ENCODE measurements around the gene FAM168A.

DNA sequence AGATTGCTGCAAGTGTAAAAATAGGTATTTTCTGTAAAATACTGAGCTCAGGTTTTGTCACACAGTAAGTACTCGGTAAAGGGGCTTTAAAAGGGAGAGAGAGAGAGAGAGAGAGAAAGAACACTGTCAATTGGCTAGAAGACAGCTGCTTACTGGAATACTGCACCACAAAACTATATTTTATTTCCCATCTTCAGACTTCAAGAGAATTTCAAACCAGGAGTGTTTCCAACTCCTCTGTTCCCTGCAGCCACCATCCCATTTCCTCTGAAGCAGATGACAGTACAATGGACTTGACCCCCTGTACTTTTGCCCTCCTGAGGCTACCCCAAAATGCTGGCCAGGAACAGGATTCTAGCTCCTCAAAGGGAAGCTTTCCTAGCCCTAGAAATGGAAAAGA lies 132.0 kb downstream of the FAM168A start:
- no peak for TF ChIP-seq POLR2A (IDR thresholded peaks at IDR 0.05)
- TF ChIP-seq, protein P1, sequence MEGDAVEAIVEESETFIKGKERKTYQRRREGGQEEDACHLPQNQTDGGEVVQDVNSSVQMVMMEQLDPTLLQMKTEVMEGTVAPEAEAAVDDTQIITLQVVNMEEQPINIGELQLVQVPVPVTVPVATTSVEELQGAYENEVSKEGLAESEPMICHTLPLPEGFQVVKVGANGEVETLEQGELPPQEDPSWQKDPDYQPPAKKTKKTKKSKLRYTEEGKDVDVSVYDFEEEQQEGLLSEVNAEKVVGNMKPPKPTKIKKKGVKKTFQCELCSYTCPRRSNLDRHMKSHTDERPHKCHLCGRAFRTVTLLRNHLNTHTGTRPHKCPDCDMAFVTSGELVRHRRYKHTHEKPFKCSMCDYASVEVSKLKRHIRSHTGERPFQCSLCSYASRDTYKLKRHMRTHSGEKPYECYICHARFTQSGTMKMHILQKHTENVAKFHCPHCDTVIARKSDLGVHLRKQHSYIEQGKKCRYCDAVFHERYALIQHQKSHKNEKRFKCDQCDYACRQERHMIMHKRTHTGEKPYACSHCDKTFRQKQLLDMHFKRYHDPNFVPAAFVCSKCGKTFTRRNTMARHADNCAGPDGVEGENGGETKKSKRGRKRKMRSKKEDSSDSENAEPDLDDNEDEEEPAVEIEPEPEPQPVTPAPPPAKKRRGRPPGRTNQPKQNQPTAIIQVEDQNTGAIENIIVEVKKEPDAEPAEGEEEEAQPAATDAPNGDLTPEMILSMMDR (IDR thresholded peaks at IDR 0.05), result no peak

Measured in Peyer's patch (tissue), 4 donors.